HFFc6 (cell line): Measurements from ENCODE around the gene PIN1. TPM values are rescaled to one million over a fixed set of nuclear protein-coding genes. Genes with fewer than 3 reads are reported as not detected.

ENCODE experiments used
- DNase-seq: peaks from one replicate; pipeline ENCODE4 v3.0.0-alpha.2; 2018
- H3K27ac Mint-ChIP-seq: 2 replicates; pipeline ENCODE4 v1.8.0; 2020; ENCODE audit warnings: mild to moderate bottlenecking, mixed read lengths
- H3K27me3 Mint-ChIP-seq: 2 replicates; pipeline ENCODE4 v1.8.0; 2021; ENCODE audit warnings: mild to moderate bottlenecking, moderate library complexity, mixed read lengths; ENCODE audit not compliant: insufficient read depth
- H3K36me3 Mint-ChIP-seq: 2 replicates; pipeline ENCODE4 v1.8.0; 2021; ENCODE audit warnings: low read depth, mixed read lengths
- H3K4me1 Mint-ChIP-seq: 2 replicates; pipeline ENCODE4 v1.8.0; 2020; ENCODE audit warnings: low read depth, mixed read lengths
- H3K4me3 Mint-ChIP-seq: 2 replicates; pipeline ENCODE4 v1.8.0; 2020; ENCODE audit warnings: mild to moderate bottlenecking, moderate library complexity, mixed read lengths
- H3K9me3 Mint-ChIP-seq: 2 replicates; pipeline ENCODE4 v1.8.0; 2020; ENCODE audit warnings: mild to moderate bottlenecking, mixed read lengths
- total RNA-seq, 6 experiments: library from RNA; stranded (reverse); fragmentation: NEBNext Ultra II Directional; extraction: Animal tissue kit (Norgen Biotek cat#: 25700); gene quantifications; 2 replicates in 1 of 6; 3 replicates in 5 of 6; pipeline ENCODE4 v1.2.3, GENCODE V29; 2021
- TF ChIP-seq, protein P1 (sequence below): fragments of 200-600 bp; sonication (generic); IDR thresholded peaks from 2 replicates; pipeline ENCODE4 v1.5.0; 2021; ENCODE audit warnings: antibody characterized with exemption, mild to moderate bottlenecking

PIN1 gene
- total RNA-seq, 6 experiments from 2014 or later, result 113 to 153 (median 120) TPM

GRCh38 chr19:9891609-9892373 lies 56.7 kb downstream of the PIN1 start:
- no peak for DNase-seq
- H3K4me3 Mint-ChIP-seq, result no peak overlapping the region
- no peaks in the 10 kb centered on the region for H3K4me1 Mint-ChIP-seq
- TF ChIP-seq, protein P1, sequence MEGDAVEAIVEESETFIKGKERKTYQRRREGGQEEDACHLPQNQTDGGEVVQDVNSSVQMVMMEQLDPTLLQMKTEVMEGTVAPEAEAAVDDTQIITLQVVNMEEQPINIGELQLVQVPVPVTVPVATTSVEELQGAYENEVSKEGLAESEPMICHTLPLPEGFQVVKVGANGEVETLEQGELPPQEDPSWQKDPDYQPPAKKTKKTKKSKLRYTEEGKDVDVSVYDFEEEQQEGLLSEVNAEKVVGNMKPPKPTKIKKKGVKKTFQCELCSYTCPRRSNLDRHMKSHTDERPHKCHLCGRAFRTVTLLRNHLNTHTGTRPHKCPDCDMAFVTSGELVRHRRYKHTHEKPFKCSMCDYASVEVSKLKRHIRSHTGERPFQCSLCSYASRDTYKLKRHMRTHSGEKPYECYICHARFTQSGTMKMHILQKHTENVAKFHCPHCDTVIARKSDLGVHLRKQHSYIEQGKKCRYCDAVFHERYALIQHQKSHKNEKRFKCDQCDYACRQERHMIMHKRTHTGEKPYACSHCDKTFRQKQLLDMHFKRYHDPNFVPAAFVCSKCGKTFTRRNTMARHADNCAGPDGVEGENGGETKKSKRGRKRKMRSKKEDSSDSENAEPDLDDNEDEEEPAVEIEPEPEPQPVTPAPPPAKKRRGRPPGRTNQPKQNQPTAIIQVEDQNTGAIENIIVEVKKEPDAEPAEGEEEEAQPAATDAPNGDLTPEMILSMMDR, result no peak
- H3K27ac Mint-ChIP-seq, result no peak overlapping the region
- H3K27me3 Mint-ChIP-seq, result peaks cover 30% of the 10 kb centered on the region
- H3K36me3 Mint-ChIP-seq, result no peaks in the 10 kb centered on the region
- H3K9me3 Mint-ChIP-seq, result no peaks in the 10 kb centered on the region

Other genes starting within 250 kb of the PIN1 start
- 10 to 100 TPM; 25.0 to 31.6 (median 26.3) TPM for gene ZNF561, start 214.1 kb upstream of the PIN1 start, total RNA-seq
- 10 to 100 TPM; 15.3 to 21.9 (median 18.7) TPM for gene ZNF562, start 160.2 kb upstream of the PIN1 start, total RNA-seq
- 1 to 10 TPM; 3.9 to 6.2 (median 4.9) TPM for gene ZNF846, start 66.6 kb upstream of the PIN1 start, total RNA-seq
- 10 to 100 TPM; 25.2 to 29.0 (median 27.2) TPM for gene FBXL12, start 16.2 kb upstream of the PIN1 start, total RNA-seq
- gene UBL5, start 7.4 kb upstream of the PIN1 start, total RNA-seq, result 100 to 1,000 TPM; 365 to 483 (median 418) TPM
- 1 to 10 TPM; 1.9 to 7.0 (median 6.3) TPM for gene OLFM2, start 101.2 kb downstream of the PIN1 start, total RNA-seq
- gene COL5A3, start 175.2 kb downstream of the PIN1 start, total RNA-seq, result 1 to 10 TPM; 1.3 to 3.7 (median 1.4) TPM
- gene RDH8, start 178.2 kb downstream of the PIN1 start, total RNA-seq, result not detected